BJ (cell line): Measurements from ENCODE around the gene SCAMP1. TPM values are rescaled to one million over a fixed set of nuclear protein-coding genes. Genes with fewer than 3 reads are reported as not detected.
"Not testable (repeated sequence)": the region's sequence is repeated elsewhere in the genome, so short reads cannot be mapped to it uniquely, and the experiment has no call there.

Source experiments
- CTCF ChIA-PET: fragments of 350-600 bp; formaldehyde crosslinking; extraction: SDS; loops from one replicate; lab custom pipeline; 2021; ENCODE audit warnings: antibody characterized with exemption, inconsistent platforms; lab: Yijun Ruan, JAX
- POLR2A ChIA-PET: fragments of 300-600 bp; sonication (Branson Sonifier 250); formaldehyde crosslinking; extraction: SDS; loops from one replicate; lab custom pipeline; 2021; ENCODE audit warnings: antibody characterized with exemption; lab: Charles Lee
- DNase-seq: peaks from one replicate; pipeline ENCODE4 v3.0.0-alpha.2; 2011; ENCODE audit warnings: low read depth
- H3K27me3 ChIP-seq: 2 replicates; pipeline ENCODE4 v1.6.0; 2011; ENCODE audit warnings: low read length; ENCODE audit not compliant: control insufficient read depth, insufficient read depth
- H3K36me3 ChIP-seq: 2 replicates; pipeline ENCODE4 v1.5.1; 2011; ENCODE audit warnings: low read length; ENCODE audit not compliant: control insufficient read depth, insufficient read depth
- H3K4me3 ChIP-seq: 2 replicates; pipeline ENCODE4 v1.5.1; 2011; ENCODE audit warnings: low read depth, mild to moderate bottlenecking, control low read depth, low read length
- CTCF ChIP-seq: IDR thresholded peaks from 2 replicates; pipeline ENCODE4 v1.5.1; 2011; ENCODE audit warnings: low read depth, mild to moderate bottlenecking, control low read depth, inconsistent platforms, low read length, moderate library complexity; ENCODE audit not compliant: insufficient read depth
- polyA plus RNA-seq: library from polyadenylated mRNA; depleted of rRNA; stranded (reverse); fragments of >200 nt; gene quantifications from 2 replicates; pipeline ENCODE4 v1.2.3, GENCODE V29; 2011

SCAMP1 gene
- polyA plus RNA-seq, 1 experiment: 26.6 TPM

- DNase-seq: no peak
- Histone ChIP-seq H3K27me3 (no peaks in the 10 kb centered on the region), H3K4me3 (no peak overlapping the region), H3K36me3 (no peaks in the 10 kb centered on the region)
- ChIA-PET CTCF (interaction anchor here (1.3 to 1.7 kb wide), 3 partner anchors 10 to 19 kb away, joined by 3 to 4 read pairs (median 3); no protein-coding TSS in a partner anchor), POLR2A (interaction anchor here (0.7 kb wide), 1 partner anchor 1783 kb away, joined by 3 read pairs; no protein-coding TSS in a partner anchor)
- TF ChIP-seq CTCF: no peak
Measured at GRCh38 chr5:78387468-78388153, 27.2 kb downstream of the SCAMP1 start.

GRCh38 chr5:78391357-78391756 lies 30.9 kb downstream of the SCAMP1 start:
- CTCF ChIA-PET: not testable (repeated sequence)

GRCh38 chr5:78397831-78398230 lies 37.4 kb downstream of the SCAMP1 start:
- POLR2A ChIA-PET: no interaction called here
- CTCF ChIA-PET: interaction anchor here (0.8 kb wide), 1 partner anchor 10 kb away, joined by 3 read pairs; no protein-coding TSS in a partner anchor
- Histone ChIP-seq H3K27me3 (no peaks in the 10 kb centered on the region), H3K36me3 (no peaks in the 10 kb centered on the region), H3K4me3 (no peak overlapping the region)
- TF ChIP-seq CTCF: no peak
- no peak for DNase-seq

More at GRCh38 chr5:78391357-78391756, 30.9 kb downstream of the SCAMP1 start:
- H3K4me3 ChIP-seq, DNase-seq, POLR2A ChIA-PET, H3K36me3 ChIP-seq, H3K27me3 ChIP-seq: not testable (repeated sequence)

- POLR2A ChIA-PET: no interaction called here
- DNase-seq: no peak
Measured at GRCh38 chr5:78399116-78399515, 38.7 kb downstream of the SCAMP1 start.

GRCh38 chr5:78404682-78405293 lies 44.4 kb downstream of the SCAMP1 start:
- DNase-seq: no peak
- H3K27me3 ChIP-seq: no peaks in the 10 kb centered on the region
- H3K4me3 ChIP-seq: no peak overlapping the region
- ChIA-PET CTCF (no interaction called here), POLR2A (no interaction called here)
- TF ChIP-seq CTCF: no peak
- H3K36me3 ChIP-seq: no peaks in the 10 kb centered on the region

More at GRCh38 chr5:78399116-78399515, 38.7 kb downstream of the SCAMP1 start:
- Histone ChIP-seq H3K27me3 (no peaks in the 10 kb centered on the region), H3K36me3 (no peaks in the 10 kb centered on the region), H3K4me3 (no peak overlapping the region)
- TF ChIP-seq CTCF: no peak
- CTCF ChIA-PET: no interaction called here
